Right lobe of liver (tissue), 6 donors: ENCODE measurements around the gene OR2AG1. TPM values are rescaled to one million over a fixed set of nuclear protein-coding genes. Genes with fewer than 3 reads are reported as not detected.

Experiments
- ATAC-seq, 4 donors: fragments of 200-7000 bp; cut with Tn5 transposase; one replicate each; pipeline ENCODE4 v1.9.1; 2020; ENCODE audit warnings: mild to moderate bottlenecking in 4 of 4, moderate library complexity in 4 of 4
- DNase-seq, 3 donors: peaks; one replicate each; pipeline ENCODE4 v3.0.0-alpha.2; 2020
- H3K27ac ChIP-seq, 3 donors: fragments of 200-600 bp; one replicate each; pipeline ENCODE4 v1.8.0; 2022
- H3K27me3 ChIP-seq, 2 donors: fragments of 200-600 bp; one replicate each; pipeline ENCODE4 v1.8.0; 2022
- H3K36me3 ChIP-seq, 4 donors: fragments of 200-600 bp; sonication (generic) in 1 of 4; one replicate each; pipeline versions ENCODE4 v1.5.1 to v1.8.0; 2017 to 2022; ENCODE audit warnings: control low read depth in 1 of 4
- H3K4me1 ChIP-seq, 4 donors: fragments of 200-600 bp; sonication (generic) in 1 of 4; one replicate each; pipeline versions ENCODE4 v1.5.1 to v1.8.0; 2017 to 2022; ENCODE audit warnings: control low read depth in 1 of 4
- H3K4me3 ChIP-seq, 3 donors: fragments of 200-600 bp; one replicate each; pipeline ENCODE4 v1.8.0; 2022
- H3K9me3 ChIP-seq, 4 donors: fragments of 200-600 bp; sonication (generic) in 1 of 4; one replicate each; pipeline versions ENCODE4 v1.5.1 to v1.8.0; 2017 to 2022; ENCODE audit warnings: control low read depth in 1 of 4
- CTCF ChIP-seq, 4 donors: fragments of 200-600 bp in 3 of 4; fragments of 450-650 bp in 1 of 4; IDR thresholded peaks; one replicate each; pipeline versions ENCODE4 v1.5.1 to v1.8.0; 2016 to 2022; ENCODE audit warnings: antibody characterized with exemption in 4 of 4, mild to moderate bottlenecking in 2 of 4
- POLR2A ChIP-seq: fragments of 450-650 bp; IDR thresholded peaks from one replicate; pipeline ENCODE4 v1.6.1; 2017; ENCODE audit warnings: antibody characterized with exemption, mild to moderate bottlenecking
- WGBS: methylation state at CpG from one replicate; pipeline ENCODE4 v1.1.6; 2018; ENCODE audit warnings: low coverage, low lambda C conversion rate; ENCODE audit not compliant: insufficient coverage; ENCODE audit errors: missing lambda C conversion rate; 5-methylcytosine and 5-hydroxymethylcytosine counted together
- intact Hi-C, 2 donors: fragments of 100-400 bp; cut with DNase I; formaldehyde crosslinking; loops; one replicate each; pipeline versions ENCODE4 v1.11.2 to v1.14.1; 2022
- total RNA-seq, 6 experiments: library from RNA; depleted of rRNA in 2 of 6; stranded (reverse); fragments of >200 nt in 2 of 6; fragmentation: NEBNext Ultra II Directional in 3 of 6; extraction: Animal tissue kit (Norgen Biotek cat#: 25700) in 3 of 6; gene quantifications; one replicate each; pipeline versions ENCODE4 v1.1.0 to v1.2.4, GENCODE V29; 2016 to 2023
- donor health status: DM: no; HTN: yes; CAD: no.
- donor health status: DM: no; HTN: no; CAD: no.
- donor health status: DM: no; HTN: no; CAD: no.
- donor health status: DM: no; HTN: yes; CAD: no.
- donor health status: DM: no; HTN: yes; CAD: no.

Gene OR2AG1
- total RNA-seq, 6 experiments from 2014 or later = not detected

- no peak for DNase-seq
- ATAC-seq = no peak
These were observed 35.6 kb upstream of the OR2AG1 start for GRCh38 chr11:6747097-6747668.

GRCh38 chr11:6755303-6755952 is 27.4 kb upstream of the OR2AG1 start:
- no peaks in the 10 kb centered on the region for H3K27me3 ChIP-seq
- no peak overlapping the region for H3K27ac ChIP-seq
- 4% methylated on average over 5 of the region's 5 CpGs for WGBS
- ATAC-seq (peak; percentile 75 to 86 (median 82)), DNase-seq (peak in 1 of 3 donors; percentile 49)
- H3K36me3 ChIP-seq = no peaks in the 10 kb centered on the region
- intact Hi-C loops = no loop called here
- peaks cover 0 to 9% (median 4%) of the 10 kb centered on the region in 4 donors for H3K4me1 ChIP-seq
- no peaks in the 10 kb centered on the region for H3K9me3 ChIP-seq
- H3K4me3 ChIP-seq = no peak overlapping the region
- TF ChIP-seq POLR2A = no peak
- peak; percentile 66 to 90 (median 88) for TF ChIP-seq CTCF (IDR thresholded peaks at IDR 0.05)

More at GRCh38 chr11:6747097-6747668, 35.6 kb upstream of the OR2AG1 start:
- 43% methylated on average over 3 of the region's 3 CpGs for WGBS
- no peak overlapping the region for H3K4me3 ChIP-seq
- no peaks in the 10 kb centered on the region for H3K27me3 ChIP-seq
- H3K9me3 ChIP-seq = no peaks in the 10 kb centered on the region
- H3K4me1 ChIP-seq = no peaks in the 10 kb centered on the region
- no peaks in the 10 kb centered on the region for H3K36me3 ChIP-seq
- no peak for TF ChIP-seq CTCF (IDR thresholded peaks at IDR 0.05)
- no peak for TF ChIP-seq POLR2A
- intact Hi-C loops = no loop called here
- peak overlapping the region in 1 of 3 donors; percentile 52 for H3K27ac ChIP-seq

GRCh38 chr11:6755953-6756347 is 26.9 kb upstream of the OR2AG1 start:
- peak in 3 of 4 donors; percentile 33 to 73 (median 58) for ATAC-seq

GRCh38 chr11:6757373-6757967 is 25.4 kb upstream of the OR2AG1 start:
- H3K9me3 ChIP-seq = no peaks in the 10 kb centered on the region
- H3K27ac ChIP-seq = no peak overlapping the region
- peak in 2 of 3 donors; percentile 32 to 50 for DNase-seq
- peak; percentile 89 to 96 (median 95) for ATAC-seq
- intact Hi-C loops = no loop called here
- no peaks in the 10 kb centered on the region for H3K36me3 ChIP-seq
- peak; percentile 70 to 73 (median 72) for TF ChIP-seq CTCF (IDR thresholded peaks at IDR 0.05)
- no peak for TF ChIP-seq POLR2A
- H3K4me1 ChIP-seq = peaks cover 0 to 9% (median 4%) of the 10 kb centered on the region in 4 donors
- WGBS = 50% methylated on average over 2 of the region's 2 CpGs
- H3K27me3 ChIP-seq = no peaks in the 10 kb centered on the region
- H3K4me3 ChIP-seq = no peak overlapping the region

More at GRCh38 chr11:6755953-6756347, 26.9 kb upstream of the OR2AG1 start:
- Histone ChIP-seq H3K27ac (no peak overlapping the region), H3K4me3 (no peak overlapping the region), H3K27me3 (no peaks in the 10 kb centered on the region), H3K36me3 (no peaks in the 10 kb centered on the region), H3K9me3 (no peaks in the 10 kb centered on the region), H3K4me1 (peaks cover 0 to 9% (median 4%) of the 10 kb centered on the region in 4 donors)
- intact Hi-C loops = no loop called here
- no peak for TF ChIP-seq POLR2A
- no peak for TF ChIP-seq CTCF (IDR thresholded peaks at IDR 0.05)
- DNase-seq = no peak
- 39% methylated on average over 1 of the region's 1 CpG for WGBS
